H7 (cell line): ENCODE data around the gene AMN1. TPM values are rescaled to one million over a fixed set of nuclear protein-coding genes. Genes with fewer than 3 reads are reported as not detected.
"Not testable (repeated sequence)": the region's sequence is repeated elsewhere in the genome, so short reads cannot be mapped to it uniquely, and the experiment has no call there.

Experiments
- DNase-seq: peaks from one replicate; pipeline ENCODE4 v3.0.0; 2012
- H3K27me3 ChIP-seq: 2 replicates; pipeline ENCODE4 v1.6.0; 2011; ENCODE audit warnings: mild to moderate bottlenecking, low read length; ENCODE audit not compliant: control insufficient read depth, insufficient read depth
- H3K36me3 ChIP-seq: replicated peaks from 2 replicates; pipeline ENCODE4 v1.5.1; 2011; ENCODE audit warnings: low read length; ENCODE audit not compliant: control insufficient read depth, insufficient read depth
- H3K4me3 ChIP-seq: 2 replicates; pipeline ENCODE4 v1.5.1; 2011; ENCODE audit warnings: low read depth, mild to moderate bottlenecking, control low read depth, low read length, moderate library complexity; ENCODE audit not compliant: insufficient read depth
- total RNA-seq: library from RNA; depleted of rRNA; stranded (reverse); fragments of >200 nt; shearing (Covaris generic); gene quantifications from 2 replicates; pipeline ENCODE4 v1.2.3, GENCODE V29; 2014

The AMN1 gene
- total RNA-seq, 1 experiment from 2014 or later, result 23.4 TPM

DNA sequence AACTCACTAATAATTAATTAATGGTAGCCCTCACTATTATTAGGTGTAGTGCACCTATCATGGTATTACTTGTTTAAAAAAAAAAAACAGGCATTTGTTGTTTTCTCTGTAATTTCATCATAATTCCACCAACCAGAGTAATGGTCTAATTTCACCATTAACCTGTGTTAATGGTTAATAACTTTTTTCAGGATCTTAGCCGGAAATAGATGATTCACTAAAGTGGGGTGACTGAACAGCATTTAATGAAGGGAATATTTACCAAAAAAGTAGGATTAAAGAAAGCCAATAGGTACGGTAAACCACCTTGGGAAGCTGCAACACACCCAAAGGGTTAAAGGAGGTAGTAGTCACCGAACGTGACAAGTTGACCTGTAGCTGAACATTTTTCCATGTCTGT, 56.3 kb downstream of the AMN1 start:
- no peak for DNase-seq
- Histone ChIP-seq H3K4me3 (no peak overlapping the region), H3K36me3 (no peaks in the 10 kb centered on the region), H3K27me3 (no peaks in the 10 kb centered on the region)

GRCh38 chr12:31669582-31669981, 59.2 kb downstream of the AMN1 start:
- H3K36me3 ChIP-seq, DNase-seq, H3K27me3 ChIP-seq, H3K4me3 ChIP-seq: not testable (repeated sequence)

GRCh38 chr12:31669020-31669419, 59.8 kb downstream of the AMN1 start:
- Histone ChIP-seq H3K36me3 (no peaks in the 10 kb centered on the region), H3K27me3 (no peaks in the 10 kb centered on the region), H3K4me3 (no peak overlapping the region)
- no peak for DNase-seq

GRCh38 chr12:31664038-31664437, 64.8 kb downstream of the AMN1 start:
- Histone ChIP-seq H3K36me3 (no peaks in the 10 kb centered on the region), H3K27me3 (no peaks in the 10 kb centered on the region), H3K4me3 (no peak overlapping the region)
- no peak for DNase-seq

DNA sequence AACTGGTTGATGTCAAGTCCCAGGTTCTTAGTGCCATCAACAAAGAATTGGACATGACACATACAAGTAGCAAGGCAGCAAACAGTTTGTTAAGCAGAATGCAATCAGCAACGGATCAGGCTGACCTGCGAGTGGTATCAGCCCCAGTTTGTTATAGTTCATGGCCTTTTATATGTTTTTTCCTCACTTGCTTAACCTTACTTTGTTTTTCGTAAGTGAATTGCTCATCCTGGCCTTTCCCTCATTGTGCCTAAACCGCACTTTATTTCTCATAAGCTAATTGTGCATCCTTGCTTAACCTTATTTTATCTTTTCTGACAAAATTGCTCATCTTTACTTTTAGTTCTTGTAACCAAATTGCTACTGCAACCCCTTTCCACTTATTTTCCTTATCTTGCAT, 65.2 kb downstream of the AMN1 start:
- H3K4me3 ChIP-seq, result no peak overlapping the region
- DNase-seq, result no peak
- H3K27me3 ChIP-seq, result no peaks in the 10 kb centered on the region
- no peaks in the 10 kb centered on the region for H3K36me3 ChIP-seq

DNA sequence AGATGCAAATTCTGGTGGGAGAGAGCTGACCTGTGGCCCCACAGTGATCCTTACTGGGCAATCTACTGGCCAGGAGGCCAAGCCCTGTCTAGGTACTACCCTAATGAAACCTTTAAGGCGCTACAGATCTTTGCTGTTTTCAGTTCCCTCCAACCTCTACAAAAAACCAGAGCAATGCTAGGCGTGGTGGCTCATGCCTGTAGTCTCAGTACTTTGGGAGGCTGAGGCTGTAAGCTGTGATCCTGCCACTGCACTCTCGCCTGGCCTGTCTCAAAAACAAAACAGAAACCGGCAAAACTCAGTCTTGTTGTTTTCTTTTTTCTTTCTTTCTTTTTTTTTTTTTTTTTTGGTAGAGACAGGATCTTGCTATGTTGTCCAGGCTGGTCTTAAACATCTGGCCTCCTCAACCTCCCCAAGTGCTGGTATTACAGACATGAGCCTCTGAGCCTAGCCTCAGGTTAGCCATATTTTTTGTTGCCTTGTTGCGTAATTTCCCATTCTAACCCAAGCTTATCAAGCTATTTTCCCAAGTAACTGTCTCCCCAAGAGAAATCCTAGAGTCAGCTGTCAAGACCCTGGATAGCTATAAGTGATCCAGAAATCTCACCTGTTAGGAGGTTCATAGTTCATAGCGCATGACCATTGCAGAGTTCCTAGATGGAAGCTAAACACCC, 66.5 kb downstream of the AMN1 start:
- H3K4me3 ChIP-seq, result no peak overlapping the region
- H3K27me3 ChIP-seq, result no peaks in the 10 kb centered on the region
- DNase-seq, result no peak
- H3K36me3 ChIP-seq, result no peaks in the 10 kb centered on the region

GRCh38 chr12:31659087-31659942, 69.5 kb downstream of the AMN1 start, which contains the start of gene ETFBKMT:
TSS of gene ETFBKMT (plus strand) at chr12:31659688. CDS start at chr12:31661954, 2,266 bp downstream.
- Histone ChIP-seq H3K36me3 (no peaks in the 10 kb centered on the region), H3K27me3 (no peaks in the 10 kb centered on the region), H3K4me3 (peak within 1 kb of the TSS; percentile 64)
- DNase-seq, result peak; percentile 87

- H3K4me3 ChIP-seq, result peak overlapping the region; percentile 64
- no peaks in the 10 kb centered on the region for H3K27me3 ChIP-seq
- no peaks in the 10 kb centered on the region for H3K36me3 ChIP-seq
- DNase-seq, result peak; percentile 19
These were observed 70.2 kb downstream of the AMN1 start for GRCh38 chr12:31658471-31659086.

GRCh38 chr12:31655792-31656191, 73.0 kb downstream of the AMN1 start:
- Histone ChIP-seq H3K27me3 (no peaks in the 10 kb centered on the region), H3K4me3 (no peak overlapping the region), H3K36me3 (no peaks in the 10 kb centered on the region)
- DNase-seq, result no peak

- no peaks in the 10 kb centered on the region for H3K27me3 ChIP-seq
- H3K36me3 ChIP-seq, result no peaks in the 10 kb centered on the region
- DNase-seq, result no peak
- no peak overlapping the region for H3K4me3 ChIP-seq
These were observed 73.6 kb downstream of the AMN1 start for GRCh38 chr12:31655208-31655607.

- no peak for DNase-seq
- no peaks in the 10 kb centered on the region for H3K27me3 ChIP-seq
- no peaks in the 10 kb centered on the region for H3K36me3 ChIP-seq
- H3K4me3 ChIP-seq, result no peak overlapping the region
These were observed 76.8 kb downstream of the AMN1 start for GRCh38 chr12:31651893-31652521.

DNA sequence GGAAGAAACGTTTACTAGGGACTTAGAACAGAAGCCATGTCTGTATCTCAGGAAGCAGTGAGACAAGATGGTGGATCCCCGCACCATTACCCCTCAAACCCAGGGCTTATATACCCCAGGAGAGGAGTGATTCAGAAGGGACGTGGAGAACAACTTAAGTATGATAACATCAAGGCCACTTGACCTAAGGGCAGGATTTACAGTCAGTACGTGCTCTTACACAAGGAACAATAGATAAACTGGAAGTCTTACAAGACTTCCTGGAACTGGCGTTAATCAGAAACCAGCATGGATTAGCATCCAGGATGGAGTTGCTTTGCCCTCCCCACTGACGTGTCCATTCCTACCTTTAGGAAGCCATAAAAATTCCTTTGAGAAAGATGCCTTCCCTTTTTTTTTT, 77.9 kb downstream of the AMN1 start:
- Histone ChIP-seq H3K27me3 (no peaks in the 10 kb centered on the region), H3K36me3 (no peaks in the 10 kb centered on the region), H3K4me3 (no peak overlapping the region)
- no peak for DNase-seq

- no peak for DNase-seq
- H3K27me3 ChIP-seq, result no peaks in the 10 kb centered on the region
- H3K36me3 ChIP-seq, result no peaks in the 10 kb centered on the region
- H3K4me3 ChIP-seq, result no peak overlapping the region
These were observed 81.7 kb downstream of the AMN1 start for GRCh38 chr12:31647086-31647491.

- Histone ChIP-seq H3K36me3 (no peaks in the 10 kb centered on the region), H3K27me3 (no peaks in the 10 kb centered on the region), H3K4me3 (no peak overlapping the region)
- DNase-seq, result no peak
These were observed 82.9 kb downstream of the AMN1 start for GRCh38 chr12:31645924-31646323.
